Peyer's patch (tissue), 4 donors: ENCODE measurements around the gene OGT. TPM values are rescaled to one million over a fixed set of nuclear protein-coding genes. Genes with fewer than 3 reads are reported as not detected.
"Not testable (repeated sequence)": the region's sequence is repeated elsewhere in the genome, so short reads cannot be mapped to it uniquely, and the experiment has no call there.

Experiments used
- DNase-seq, 3 donors: peaks; one replicate each; pipeline ENCODE4 v3.0.0-alpha.2; 2017 to 2019
- H3K27ac ChIP-seq, 4 donors: fragments of 200-600 bp; sonication (generic); one replicate each; pipeline ENCODE4 v1.5.1; 2016 to 2019
- H3K27me3 ChIP-seq, 2 donors: fragments of 200-600 bp; sonication (generic); one replicate each; pipeline ENCODE4 v1.5.1; 2019
- H3K36me3 ChIP-seq, 3 donors: fragments of 200-600 bp; sonication (generic); one replicate each; pipeline ENCODE4 v1.5.1; 2016 to 2019
- H3K4me1 ChIP-seq, 4 donors: fragments of 200-600 bp; sonication (generic); one replicate each; pipeline ENCODE4 v1.5.1; 2016 to 2019
- H3K4me3 ChIP-seq, 4 donors: fragments of 200-600 bp; sonication (generic); 1 replicate in 3 of 4; 2 replicates in 1 of 4; pipeline ENCODE4 v1.5.1; 2016 to 2019; ENCODE audit warnings: mild to moderate bottlenecking in 1 of 4
- H3K9me3 ChIP-seq, 4 donors: fragments of 200-600 bp; sonication (generic); one replicate each; pipeline ENCODE4 v1.5.1; 2016 to 2019; ENCODE audit warnings: mild to moderate bottlenecking in 1 of 4
- CTCF ChIP-seq, 6 experiments: fragments of 450-650 bp in 4 of 6; fragments of 200-600 bp in 2 of 6; sonication (generic) in 1 of 6; IDR thresholded peaks; one replicate each; pipeline ENCODE4 v1.5.1; 2017 to 2019; ENCODE audit warnings: antibody characterized with exemption in 6 of 6, mild to moderate bottlenecking in 3 of 6, moderate library complexity in 1 of 6
- POLR2A ChIP-seq, 2 donors: fragments of 450-650 bp; IDR thresholded peaks; one replicate each; pipeline ENCODE4 v1.5.1; 2017; ENCODE audit warnings: antibody characterized with exemption in 2 of 2, mild to moderate bottlenecking in 2 of 2, moderate library complexity in 2 of 2
- total RNA-seq, 4 donors: library from RNA; depleted of rRNA; stranded (reverse); fragments of >200 nt; gene quantifications; one replicate each; pipeline ENCODE4 v1.1.0, GENCODE V29; 2016

Gene OGT
- total RNA-seq, 4 donors from 2014 or later = 118 to 297 (median 183) TPM

GRCh38 chrX:71609095-71609750 is 76.3 kb downstream of the OGT start:
- Histone ChIP-seq H3K4me3 (no peak overlapping the region), H3K27ac (no peak overlapping the region), H3K36me3 (peaks cover 0 to 50% (median 0%) of the 10 kb centered on the region in 3 donors), H3K27me3 (no peaks in the 10 kb centered on the region), H3K4me1 (no peaks in the 10 kb centered on the region), H3K9me3 (no peaks in the 10 kb centered on the region)
- no peak for TF ChIP-seq CTCF (IDR thresholded peaks at IDR 0.05)
- TF ChIP-seq POLR2A (IDR thresholded peaks at IDR 0.05) = no peak
- peak in 1 of 3 donors; percentile 14 for DNase-seq

DNA sequence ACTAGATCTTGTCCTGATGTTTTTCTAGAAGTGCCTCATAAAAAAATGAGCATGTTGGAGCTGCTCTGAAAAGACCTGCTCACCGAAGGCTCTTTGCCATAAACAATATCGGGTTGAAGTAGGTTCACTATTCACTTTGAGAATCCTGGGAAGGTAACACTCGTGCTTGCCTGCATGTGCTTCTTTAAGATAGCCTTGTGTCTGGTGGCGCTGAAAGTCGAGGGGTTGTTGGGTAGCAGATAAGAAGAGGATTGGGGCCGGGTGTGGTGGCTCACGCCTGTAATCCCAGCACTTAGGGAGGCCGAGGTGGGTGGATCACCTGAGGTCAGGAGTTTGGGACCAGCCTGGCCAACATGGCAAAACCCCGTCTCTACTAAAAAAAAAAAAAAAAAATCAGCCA is 78.8 kb downstream of the OGT start:
- DNase-seq = peak in 1 of 3 donors; percentile 10
- peaks cover 0 to 29% (median 0%) of the 10 kb centered on the region in 3 donors for H3K36me3 ChIP-seq
- not testable (repeated sequence) for H3K4me3 ChIP-seq

DNA sequence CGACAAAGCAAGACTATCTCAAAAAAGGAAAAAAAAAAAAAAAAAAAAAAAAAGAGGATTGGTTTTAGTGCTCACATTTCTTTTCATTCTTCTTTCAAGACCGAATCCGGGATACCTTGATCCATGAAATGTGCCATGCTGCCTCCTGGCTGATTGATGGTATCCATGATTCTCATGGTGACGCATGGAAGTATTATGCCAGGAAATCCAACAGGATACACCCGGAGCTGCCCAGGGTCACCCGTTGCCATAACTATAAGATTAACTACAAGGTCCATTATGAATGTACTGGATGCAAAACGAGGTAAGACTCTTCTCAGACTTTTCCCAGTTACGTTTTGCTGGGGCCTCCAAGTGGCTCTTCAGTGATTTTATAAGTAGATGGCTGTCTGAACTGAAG is 79.4 kb downstream of the OGT start:
- no peaks in the 10 kb centered on the region for H3K27me3 ChIP-seq
- TF ChIP-seq CTCF (IDR thresholded peaks at IDR 0.05) = no peak
- TF ChIP-seq POLR2A (IDR thresholded peaks at IDR 0.05) = no peak
- H3K27ac ChIP-seq = no peak overlapping the region
- H3K4me1 ChIP-seq = no peaks in the 10 kb centered on the region
- H3K36me3 ChIP-seq = peaks cover 0 to 29% (median 0%) of the 10 kb centered on the region in 3 donors
- no peak overlapping the region for H3K4me3 ChIP-seq
- H3K9me3 ChIP-seq = no peaks in the 10 kb centered on the region
- peak in 1 of 3 donors; percentile 8 for DNase-seq

More for the DNA sequence above, 78.8 kb downstream of the OGT start:
- not testable (repeated sequence) for H3K9me3 ChIP-seq, H3K27me3 ChIP-seq, H3K4me1 ChIP-seq, H3K27ac ChIP-seq

- TF ChIP-seq POLR2A (IDR thresholded peaks at IDR 0.05) (no peak), CTCF (IDR thresholded peaks at IDR 0.05) (no peak)
- peaks cover 0 to 15% (median 0%) of the 10 kb centered on the region in 3 donors for H3K36me3 ChIP-seq
- H3K27me3 ChIP-seq = no peaks in the 10 kb centered on the region
- peak overlapping the region in 2 of 4 donors; percentile 63 to 94 for H3K27ac ChIP-seq
- DNase-seq = no peak
- no peak overlapping the region for H3K4me3 ChIP-seq
- H3K9me3 ChIP-seq = no peaks in the 10 kb centered on the region
- peaks cover 0 to 3% (median 0%) of the 10 kb centered on the region in 4 donors for H3K4me1 ChIP-seq
Measured at GRCh38 chrX:71615056-71615455, 82.2 kb downstream of the OGT start.

- H3K36me3 ChIP-seq = peaks cover 0 to 6% (median 0%) of the 10 kb centered on the region in 3 donors
- H3K4me3 ChIP-seq = peak overlapping the region in 2 of 4 donors; percentile 43 to 46
- peak overlapping the region; percentile 63 to 94 (median 81) for H3K27ac ChIP-seq
- H3K9me3 ChIP-seq = no peaks in the 10 kb centered on the region
- H3K4me1 ChIP-seq = peaks cover 0 to 3% (median 0%) of the 10 kb centered on the region in 4 donors
- no peak for DNase-seq
- no peaks in the 10 kb centered on the region for H3K27me3 ChIP-seq
- TF ChIP-seq CTCF (IDR thresholded peaks at IDR 0.05) = no peak
- no peak for TF ChIP-seq POLR2A (IDR thresholded peaks at IDR 0.05)
Measured at GRCh38 chrX:71615954-71616353, 83.0 kb downstream of the OGT start.

DNA sequence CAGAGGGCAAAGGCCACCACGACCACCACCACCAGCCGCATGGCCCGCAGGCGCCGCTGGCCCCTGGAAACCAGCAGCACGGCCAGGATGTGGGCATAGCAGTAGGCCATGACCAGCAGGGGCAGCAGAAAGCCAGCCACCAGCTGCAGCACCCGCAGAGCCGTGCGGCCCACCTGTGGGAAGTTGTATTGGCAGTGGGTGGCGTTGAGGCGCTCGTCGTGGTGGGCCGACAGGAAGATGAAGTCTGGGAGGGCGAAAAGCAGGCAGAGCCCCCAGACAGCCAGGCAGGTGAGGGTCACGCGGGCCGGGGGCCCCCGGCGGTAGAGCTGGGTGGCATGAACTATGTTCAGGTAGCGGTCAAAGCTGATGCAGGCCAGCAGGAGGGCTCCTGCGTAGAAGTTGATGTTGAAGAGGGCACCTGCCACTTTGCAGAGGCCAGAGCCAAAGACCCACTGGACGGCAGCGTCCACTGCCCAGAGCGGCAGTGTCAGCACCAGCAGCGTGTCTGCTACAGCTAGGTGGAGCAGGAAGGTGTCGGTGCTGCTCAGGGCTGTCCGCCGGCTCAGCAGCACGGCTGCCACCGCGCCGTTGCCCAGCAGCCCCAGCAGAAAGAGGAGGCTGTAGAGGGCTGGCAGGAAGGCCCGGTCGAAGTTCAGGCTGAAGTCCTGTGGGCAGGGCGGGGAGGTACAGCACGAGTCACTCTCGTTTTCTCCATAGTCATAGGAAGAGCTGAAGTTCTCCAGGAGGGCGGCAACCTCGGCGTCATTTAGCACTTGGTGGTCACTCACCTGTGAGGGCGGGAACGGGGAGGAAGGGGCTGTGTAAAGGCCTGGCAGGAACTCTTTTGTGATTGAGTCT is 84.0 kb downstream of the OGT start:
- H3K27me3 ChIP-seq = no peaks in the 10 kb centered on the region
- DNase-seq = peak; percentile 49 to 88 (median 86)
- peak overlapping the region; percentile 63 to 94 (median 81) for H3K27ac ChIP-seq
- H3K36me3 ChIP-seq = no peaks in the 10 kb centered on the region
- H3K9me3 ChIP-seq = no peaks in the 10 kb centered on the region
- H3K4me1 ChIP-seq = peaks cover 0 to 3% (median 2%) of the 10 kb centered on the region in 4 donors
- TF ChIP-seq POLR2A (IDR thresholded peaks at IDR 0.05) (peak; percentile 35 to 65), CTCF (IDR thresholded peaks at IDR 0.05) (peak in 3 of 6 experiments; percentile 47 to 59 (median 47))
- peak overlapping the region; percentile 17 to 46 (median 33) for H3K4me3 ChIP-seq
